ENCODE measurements around the gene URAD. TPM values are rescaled to one million over a fixed set of nuclear protein-coding genes. Genes with fewer than 3 reads are reported as not detected.

Gene URAD
- total RNA-seq, 1 donor from 2014 or later: not detected

DNA sequence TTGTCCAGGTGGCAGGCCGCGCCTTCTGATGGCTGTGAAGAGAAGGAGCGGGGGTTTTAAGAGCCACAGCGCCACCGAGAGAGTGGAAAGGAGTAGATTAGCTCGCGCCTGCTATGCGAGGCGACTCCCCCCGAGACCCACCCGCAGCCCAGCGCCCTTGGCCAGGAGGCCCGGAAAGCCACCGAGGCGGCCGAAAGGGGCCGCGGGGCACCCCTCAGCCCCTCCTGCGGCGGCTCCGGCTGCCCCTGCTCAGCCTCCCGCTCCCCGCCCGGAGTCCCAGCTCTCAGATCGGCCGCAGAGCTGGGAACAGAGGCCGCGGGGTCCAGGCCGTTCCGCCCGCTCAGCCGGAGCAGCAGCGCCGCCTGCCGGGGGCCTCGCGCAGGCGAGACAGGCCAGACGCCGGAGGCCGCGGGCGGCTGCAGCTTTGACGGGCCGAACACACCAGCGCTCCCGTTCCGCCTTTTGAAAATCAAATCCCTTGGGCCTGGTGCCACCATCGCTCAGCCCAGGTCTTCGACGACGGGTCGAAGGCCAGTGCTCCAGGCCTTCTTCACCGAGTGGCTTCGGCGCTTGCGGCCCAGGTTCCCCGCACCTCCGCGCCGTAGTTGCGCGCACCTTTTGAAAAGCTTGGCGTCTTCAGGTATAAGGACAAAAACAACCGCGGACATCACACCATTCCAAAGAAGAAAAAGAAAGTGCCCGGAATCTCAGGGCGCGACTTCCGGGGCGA, 34.7 kb downstream of the URAD start:
- TF ChIP-seq, protein P1, sequence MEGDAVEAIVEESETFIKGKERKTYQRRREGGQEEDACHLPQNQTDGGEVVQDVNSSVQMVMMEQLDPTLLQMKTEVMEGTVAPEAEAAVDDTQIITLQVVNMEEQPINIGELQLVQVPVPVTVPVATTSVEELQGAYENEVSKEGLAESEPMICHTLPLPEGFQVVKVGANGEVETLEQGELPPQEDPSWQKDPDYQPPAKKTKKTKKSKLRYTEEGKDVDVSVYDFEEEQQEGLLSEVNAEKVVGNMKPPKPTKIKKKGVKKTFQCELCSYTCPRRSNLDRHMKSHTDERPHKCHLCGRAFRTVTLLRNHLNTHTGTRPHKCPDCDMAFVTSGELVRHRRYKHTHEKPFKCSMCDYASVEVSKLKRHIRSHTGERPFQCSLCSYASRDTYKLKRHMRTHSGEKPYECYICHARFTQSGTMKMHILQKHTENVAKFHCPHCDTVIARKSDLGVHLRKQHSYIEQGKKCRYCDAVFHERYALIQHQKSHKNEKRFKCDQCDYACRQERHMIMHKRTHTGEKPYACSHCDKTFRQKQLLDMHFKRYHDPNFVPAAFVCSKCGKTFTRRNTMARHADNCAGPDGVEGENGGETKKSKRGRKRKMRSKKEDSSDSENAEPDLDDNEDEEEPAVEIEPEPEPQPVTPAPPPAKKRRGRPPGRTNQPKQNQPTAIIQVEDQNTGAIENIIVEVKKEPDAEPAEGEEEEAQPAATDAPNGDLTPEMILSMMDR (IDR thresholded peaks at IDR 0.05): peak; percentile 75 to 84 (median 78)

DNA sequence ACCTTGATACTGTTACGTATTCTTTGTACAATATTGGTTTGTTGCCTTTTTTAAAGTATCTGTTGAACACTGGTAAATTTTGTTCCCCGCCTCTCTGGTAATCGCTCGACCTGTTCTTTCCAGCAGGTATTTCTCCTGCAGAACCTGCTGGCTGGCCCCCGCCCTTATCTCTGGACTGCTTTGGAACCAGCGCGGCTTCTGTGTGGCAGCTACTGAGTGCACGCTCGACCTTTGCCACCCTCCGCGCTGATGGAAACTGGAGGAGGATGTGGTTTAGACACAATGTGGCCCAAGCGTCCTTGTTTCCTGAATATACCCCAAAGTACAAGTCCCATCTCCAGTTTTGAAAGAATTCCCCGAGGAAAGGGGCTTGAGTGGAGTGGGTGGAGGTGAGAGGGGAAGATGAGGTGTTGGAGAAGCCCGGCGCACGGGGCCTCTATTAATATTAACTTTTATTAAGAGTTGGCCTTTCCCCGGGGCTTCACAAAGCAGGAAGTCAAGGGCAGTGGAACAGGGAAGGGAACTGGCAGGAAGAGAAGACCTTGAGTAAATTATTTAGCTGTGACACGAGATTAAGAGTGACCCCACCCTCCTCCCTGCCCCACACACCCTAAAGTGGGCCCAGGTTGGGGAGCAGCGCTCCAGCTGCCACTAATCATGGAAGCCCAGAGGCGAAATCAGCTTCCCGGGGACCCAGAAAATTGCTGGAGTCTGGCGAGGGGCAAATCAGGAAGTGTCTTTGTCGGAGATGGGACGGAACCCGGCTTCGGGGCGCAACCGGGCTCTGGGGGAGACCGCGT, 35.4 kb downstream of the URAD start:
- no peaks in the 10 kb centered on the region for H3K9me3 ChIP-seq
- DNase-seq (ENCODE audit: low spot score in 2 of 2): no peak
- intact Hi-C loops (cut with DNase I): no loop called here
- no peak overlapping the region for H3K27ac ChIP-seq
- no peaks in the 10 kb centered on the region for H3K36me3 ChIP-seq
- TF ChIP-seq, protein P1 (IDR thresholded peaks at IDR 0.05): no peak
- H3K27me3 ChIP-seq: peaks cover 3% of the 10 kb centered on the region
- H3K4me1 ChIP-seq: peaks cover 2 to 9% of the 10 kb centered on the region in 2 donors
- H3K4me3 ChIP-seq: peak overlapping the region; percentile 49 to 59

More for the DNA sequence above, 34.7 kb downstream of the URAD start:
- DNase-seq (ENCODE audit: low spot score in 2 of 2): peak in 1 of 2 donors; percentile 78
- H3K4me1 ChIP-seq: peaks cover 2 to 9% of the 10 kb centered on the region in 2 donors
- no peaks in the 10 kb centered on the region for H3K9me3 ChIP-seq
- peak overlapping the region; percentile 49 to 59 for H3K4me3 ChIP-seq
- H3K27ac ChIP-seq: no peak overlapping the region
- H3K36me3 ChIP-seq: no peaks in the 10 kb centered on the region
- intact Hi-C loops (cut with DNase I): no loop called here
- peaks cover 10% of the 10 kb centered on the region for H3K27me3 ChIP-seq

DNA sequence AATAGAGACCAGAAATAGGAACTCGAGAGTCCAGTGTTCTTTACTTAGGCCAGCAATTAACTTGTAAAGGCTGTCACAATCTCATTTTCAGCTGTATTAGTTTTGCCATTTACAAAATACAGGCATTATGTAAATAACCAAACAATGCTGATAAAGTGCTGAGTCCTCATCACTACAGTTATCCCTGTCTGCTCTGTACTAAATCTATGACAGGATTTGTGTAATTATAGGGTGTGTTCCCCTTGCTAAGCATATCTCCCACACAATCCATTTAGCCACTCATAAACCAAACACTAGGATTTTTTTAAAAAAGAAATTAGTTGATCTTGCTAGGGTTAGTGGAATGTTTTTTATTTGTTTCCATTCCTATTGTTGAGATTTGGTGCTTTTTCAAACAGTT, 45.5 kb downstream of the URAD start:
- no peak overlapping the region for H3K27ac ChIP-seq
- no peaks in the 10 kb centered on the region for H3K36me3 ChIP-seq
- intact Hi-C loops (cut with DNase I): no loop called here
- no peak overlapping the region for H3K4me3 ChIP-seq
- no peak for DNase-seq (ENCODE audit: low spot score in 2 of 2)
- no peaks in the 10 kb centered on the region for H3K27me3 ChIP-seq
- peaks cover 7% of the 10 kb centered on the region in 2 donors for H3K9me3 ChIP-seq
- H3K4me1 ChIP-seq: no peaks in the 10 kb centered on the region
- TF ChIP-seq, protein P1 (IDR thresholded peaks at IDR 0.05): no peak

DNA sequence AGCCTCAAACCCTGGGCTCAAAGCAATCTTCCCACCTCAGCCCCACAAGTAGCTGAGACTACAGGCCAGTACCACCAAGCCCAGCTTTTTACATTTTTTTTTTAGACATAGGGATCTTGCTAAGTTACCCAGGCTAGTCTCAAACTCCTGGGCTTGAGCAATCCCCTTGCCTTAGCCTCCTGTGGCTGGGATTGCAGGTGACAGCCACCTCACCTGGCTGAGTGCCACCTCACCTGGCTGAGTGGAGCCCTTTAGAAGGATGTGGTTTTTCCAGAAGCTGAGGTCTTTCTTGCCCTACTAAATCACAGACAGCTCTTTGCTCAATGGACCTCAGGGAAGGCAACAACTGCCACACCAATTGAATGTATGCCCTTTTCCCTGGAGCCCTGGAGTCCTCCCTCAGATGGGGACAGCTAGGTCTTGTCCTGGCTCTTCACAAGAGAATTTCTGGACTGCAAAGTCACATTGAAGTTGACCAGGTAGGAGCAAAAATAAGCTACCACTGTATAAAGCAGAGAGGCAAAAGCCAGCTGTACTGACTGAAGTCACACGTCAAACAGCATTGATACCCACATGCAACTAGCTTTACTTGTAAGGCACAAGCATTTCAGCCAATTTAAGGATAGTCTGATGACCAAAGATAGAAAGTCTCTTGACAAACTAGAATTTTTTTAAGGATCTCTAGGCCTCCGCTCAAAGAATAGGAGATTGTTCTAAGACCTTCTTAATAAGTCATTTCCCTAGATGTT, 54.7 kb downstream of the URAD start:
- intact Hi-C loops (cut with DNase I): no loop called here
- Histone ChIP-seq H3K9me3 (no peaks in the 10 kb centered on the region), H3K4me3 (no peak overlapping the region), H3K36me3 (no peaks in the 10 kb centered on the region), H3K27me3 (peaks cover 4% of the 10 kb centered on the region), H3K27ac (no peak overlapping the region), H3K4me1 (no peaks in the 10 kb centered on the region)
- TF ChIP-seq, protein P1 (IDR thresholded peaks at IDR 0.05): no peak
- no peak for DNase-seq (ENCODE audit: low spot score in 2 of 2)

DNA sequence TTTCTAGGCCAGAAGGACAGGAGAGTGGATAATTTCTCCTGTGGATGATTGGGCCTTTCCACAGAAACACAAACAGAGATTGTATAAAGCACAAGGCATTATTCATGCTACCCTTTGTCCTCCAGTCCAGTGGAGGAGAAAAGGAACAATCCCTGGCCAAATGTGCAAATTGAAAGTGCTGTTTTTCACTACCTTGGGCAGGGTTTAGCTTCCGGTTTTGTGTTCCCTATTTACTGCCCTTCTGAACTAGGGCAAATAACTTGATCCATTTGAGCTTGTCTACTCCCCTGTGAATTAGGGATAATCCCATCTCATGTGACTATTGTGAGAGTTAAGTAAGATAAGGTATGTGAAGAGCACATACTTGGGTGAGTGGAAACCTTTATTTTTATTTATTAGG, 55.4 kb downstream of the URAD start:
- intact Hi-C loops (cut with DNase I): no loop called here
- Histone ChIP-seq H3K9me3 (no peaks in the 10 kb centered on the region), H3K4me1 (no peaks in the 10 kb centered on the region), H3K27ac (no peak overlapping the region), H3K36me3 (no peaks in the 10 kb centered on the region), H3K4me3 (no peak overlapping the region), H3K27me3 (peaks cover 6% of the 10 kb centered on the region)
- DNase-seq (ENCODE audit: low spot score in 2 of 2): no peak
- TF ChIP-seq, protein P1 (IDR thresholded peaks at IDR 0.05): no peak

Measured in ascending aorta (tissue), 2 donors.